Measurements from ENCODE around the gene SMLR1.
A peak's percentile ranks its signal among the peaks of the same experiment; 100 is the strongest.

Gene SMLR1

DNA sequence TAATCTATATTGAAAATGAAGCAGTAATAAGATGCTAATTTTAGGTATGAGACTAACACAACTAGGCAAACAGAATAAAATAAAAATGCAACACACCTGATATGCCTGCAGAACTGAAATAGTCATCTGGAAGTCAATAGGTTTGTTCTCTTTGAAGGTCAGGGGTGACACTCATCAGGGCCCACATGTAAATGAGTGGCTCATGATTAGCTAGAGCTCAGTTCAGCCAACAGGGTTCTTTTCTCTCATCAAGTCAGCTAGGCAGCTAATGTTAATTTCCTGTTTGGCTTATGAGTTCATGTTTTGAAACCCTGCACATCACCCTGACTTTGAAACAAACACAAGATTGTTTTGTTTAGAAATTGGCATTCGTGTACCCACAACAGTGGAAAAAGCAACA is 23.8 kb downstream of the SMLR1 start:
- no peak for ATAC-seq

DNA sequence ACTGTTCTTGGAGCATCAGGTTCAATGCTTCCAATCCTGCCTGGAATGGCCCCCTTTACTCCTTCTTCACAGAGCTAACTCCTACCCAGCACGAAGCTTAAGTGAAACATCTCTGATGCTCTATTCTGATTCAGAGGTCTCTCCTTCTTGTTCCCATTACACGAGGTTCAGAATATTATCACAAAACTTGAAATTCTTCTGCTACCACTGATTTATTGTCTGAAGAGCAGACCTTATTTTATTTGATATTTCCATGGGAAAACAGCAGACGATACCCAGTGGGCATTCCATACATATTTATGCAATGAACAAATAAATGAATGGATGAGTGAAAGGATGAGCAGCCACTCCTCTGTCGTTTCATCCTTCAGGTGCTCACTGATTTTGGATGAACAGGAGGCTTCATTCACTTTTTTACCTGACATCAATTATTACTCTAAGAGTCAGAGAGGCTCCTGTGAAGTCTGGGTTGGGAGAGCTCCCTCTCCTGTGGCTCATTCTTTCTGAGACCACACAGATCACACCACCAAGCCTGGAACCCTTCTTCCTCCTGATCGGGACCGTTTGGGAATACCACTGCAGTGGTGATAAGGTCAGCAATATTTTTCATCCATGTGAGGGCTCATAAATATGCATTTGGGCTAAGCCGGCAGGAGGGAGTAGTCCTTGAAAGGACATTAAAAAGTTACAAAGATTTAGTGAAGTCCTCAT is 25.8 kb downstream of the SMLR1 start:
- DNase-seq (no peak), ATAC-seq (no peak)

More for the DNA sequence above, 23.8 kb downstream of the SMLR1 start:
- no peak for DNase-seq

DNA sequence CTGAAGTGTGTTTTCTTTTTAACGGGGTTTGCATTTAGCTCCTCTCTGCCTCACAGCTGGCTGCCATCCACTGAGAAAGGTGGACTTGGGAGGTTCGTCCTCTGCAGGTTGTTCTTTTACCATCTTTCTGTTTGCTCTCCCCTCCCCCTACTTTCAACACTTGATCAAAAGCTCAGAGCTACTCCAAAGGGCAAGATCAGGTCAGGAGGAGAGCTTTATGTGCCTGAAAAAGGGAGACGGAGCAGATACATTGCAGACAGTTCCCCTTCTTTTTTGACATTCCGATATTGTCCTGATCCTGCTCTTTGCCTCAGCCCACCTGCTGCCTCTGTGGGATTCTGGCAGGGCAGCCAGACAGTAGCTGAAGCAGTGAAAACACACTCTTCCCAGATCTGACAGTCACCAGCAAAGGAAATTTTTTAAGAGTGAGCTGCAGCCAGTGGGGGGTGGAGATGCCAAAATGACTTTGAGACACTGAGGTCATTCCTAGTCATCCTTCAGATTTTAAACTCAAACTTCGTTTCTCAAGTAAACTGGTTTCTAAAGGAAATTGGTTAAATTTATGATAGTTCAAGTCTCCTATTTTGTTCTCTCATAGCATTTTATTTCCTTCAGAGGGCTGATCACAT is 26.5 kb downstream of the SMLR1 start:
- no peak for DNase-seq

DNA sequence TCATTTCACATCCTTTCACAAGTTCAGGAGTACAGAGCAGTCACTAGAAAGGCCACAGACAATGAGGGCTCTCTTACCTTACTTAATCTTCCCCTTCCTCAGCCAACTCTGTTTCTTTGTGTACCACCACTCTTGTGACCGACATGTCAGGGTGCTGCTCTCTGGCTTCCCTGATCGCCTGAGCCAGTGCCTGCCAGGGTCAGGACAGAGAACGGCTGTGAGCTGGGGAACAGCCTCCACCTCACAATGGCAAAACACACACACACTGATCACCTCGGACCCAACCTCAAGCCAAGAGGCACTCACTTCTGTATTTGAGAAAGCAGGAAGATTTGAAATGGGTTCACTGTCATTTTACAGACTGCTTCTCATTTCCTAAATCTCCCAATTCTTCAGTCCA is 30.8 kb downstream of the SMLR1 start:
- no peak for ATAC-seq
- no peak for DNase-seq

More for the DNA sequence above, 26.5 kb downstream of the SMLR1 start:
- ATAC-seq: no peak

DNA sequence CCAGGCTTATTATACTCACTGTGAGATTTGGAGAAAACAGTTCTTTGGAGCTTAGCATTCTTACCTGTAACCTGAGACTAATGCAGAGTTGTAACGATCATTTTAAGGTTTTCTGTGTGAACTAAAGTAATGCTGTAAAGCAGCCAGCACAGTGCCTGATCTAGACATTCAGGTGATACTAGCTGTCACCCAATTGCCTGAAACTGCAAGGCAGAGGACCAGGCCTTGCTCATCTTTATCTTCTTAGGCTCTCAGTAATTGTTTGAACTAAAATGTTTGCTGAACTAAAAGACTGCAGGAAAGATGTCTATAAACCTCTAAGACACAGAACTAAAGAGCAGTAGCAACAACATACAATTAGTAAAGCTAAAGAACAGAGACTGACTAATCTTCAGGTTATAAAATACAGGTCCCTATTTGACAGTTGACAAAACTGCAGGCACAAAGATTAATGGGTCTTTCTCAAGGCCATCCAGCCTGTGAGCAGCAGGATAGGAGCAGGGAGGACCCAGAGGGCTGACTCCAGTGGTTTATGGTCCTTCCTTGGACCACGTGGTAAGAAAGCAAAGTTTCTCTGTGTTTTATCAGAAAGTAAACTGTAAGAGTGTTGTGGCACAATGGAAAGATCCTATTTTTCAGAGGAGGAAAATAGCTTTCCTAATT is 31.4 kb downstream of the SMLR1 start:
- ATAC-seq: no peak
- no peak for DNase-seq

DNA sequence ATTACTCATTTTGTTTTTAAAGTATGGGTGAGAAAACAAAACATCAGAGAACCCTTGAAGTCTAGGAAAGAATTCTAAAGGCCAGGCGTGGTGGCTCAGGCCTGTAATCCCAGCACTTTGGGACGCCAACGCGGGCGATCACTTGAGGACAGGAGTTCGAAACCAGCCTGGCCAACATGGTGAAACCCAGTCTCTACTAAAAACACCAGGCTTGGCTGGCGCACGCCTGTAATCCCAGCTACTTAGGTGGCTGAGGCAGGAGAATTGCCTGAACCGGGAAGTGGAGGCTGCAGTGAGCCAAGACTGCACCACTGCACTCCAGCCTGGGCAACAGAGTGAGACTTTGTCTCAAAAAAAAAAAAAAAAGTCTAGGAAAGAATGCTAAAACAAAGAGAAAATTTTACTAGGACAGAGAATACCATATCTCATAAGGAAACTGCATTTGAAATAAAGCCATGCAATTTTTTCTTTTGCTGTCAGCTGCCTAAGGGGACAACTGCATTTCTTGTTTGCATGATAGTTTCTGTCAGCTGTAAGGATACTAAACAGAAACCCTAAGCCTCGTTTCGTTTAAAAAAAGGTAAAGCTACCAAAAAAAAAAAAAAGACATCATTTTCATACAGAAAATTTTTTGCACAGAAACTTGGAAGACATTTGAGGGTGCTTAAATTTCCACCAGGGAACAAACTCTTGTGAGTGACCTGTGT is 32.1 kb downstream of the SMLR1 start:
- ATAC-seq (no peak), DNase-seq (no peak)

DNA sequence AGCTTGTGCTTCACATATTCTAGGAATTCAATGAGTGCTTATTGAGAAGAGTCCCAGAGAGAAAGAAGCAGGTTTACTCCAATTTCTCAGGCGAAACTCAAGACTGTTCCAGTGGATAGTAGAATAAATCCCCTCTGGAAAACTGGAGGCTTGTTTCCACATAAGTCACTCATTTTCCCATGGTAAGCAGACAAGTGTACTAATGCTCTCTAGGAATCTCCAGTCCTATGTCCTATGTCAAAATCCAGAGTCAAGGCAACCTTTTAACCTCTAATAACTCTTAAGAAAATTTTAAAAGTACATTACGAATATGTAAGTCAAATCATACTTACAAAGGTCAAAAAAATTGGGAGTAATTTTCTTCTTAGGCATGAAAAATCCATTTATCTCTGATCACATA is 35.2 kb downstream of the SMLR1 start:
- ATAC-seq (no peak), DNase-seq (no peak)

DNA sequence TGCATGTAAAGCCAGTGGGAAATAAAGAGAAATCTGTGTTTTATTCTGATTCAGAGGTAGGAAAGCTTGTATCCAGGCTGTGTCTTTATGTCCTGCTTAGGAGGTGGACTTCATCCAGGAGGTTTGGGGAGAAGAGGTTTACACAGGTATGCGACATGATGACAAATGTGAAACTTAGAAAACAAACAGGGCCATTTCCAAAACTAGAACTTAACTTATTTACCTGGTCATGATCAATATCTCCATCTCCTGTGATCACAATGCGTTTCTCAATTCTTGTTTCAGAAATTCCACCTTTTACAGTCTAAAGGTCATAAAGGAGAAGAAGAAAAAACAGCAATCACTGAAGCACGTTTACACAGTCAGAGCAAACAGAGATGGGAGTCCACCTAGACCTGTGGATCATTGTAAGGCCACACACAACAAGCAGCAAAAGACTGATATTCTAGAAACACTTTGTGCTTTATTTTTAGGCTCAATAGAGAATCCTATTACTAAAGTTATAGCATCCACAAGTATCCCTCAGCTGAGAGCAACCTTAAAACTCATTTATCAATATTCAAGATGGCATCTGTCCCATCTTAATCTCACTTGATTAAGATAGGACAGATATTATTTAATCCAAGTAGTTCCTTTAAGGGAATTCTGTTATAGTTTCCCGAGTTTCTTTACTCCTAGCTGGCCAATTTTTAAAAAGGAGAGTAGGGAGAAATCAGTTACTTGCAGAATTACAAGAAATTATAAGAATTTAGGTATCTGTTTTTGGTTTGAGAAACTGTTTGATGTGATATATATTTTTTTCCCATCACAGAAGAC is 36.4 kb downstream of the SMLR1 start:
- ATAC-seq (no peak), DNase-seq (no peak)

DNA sequence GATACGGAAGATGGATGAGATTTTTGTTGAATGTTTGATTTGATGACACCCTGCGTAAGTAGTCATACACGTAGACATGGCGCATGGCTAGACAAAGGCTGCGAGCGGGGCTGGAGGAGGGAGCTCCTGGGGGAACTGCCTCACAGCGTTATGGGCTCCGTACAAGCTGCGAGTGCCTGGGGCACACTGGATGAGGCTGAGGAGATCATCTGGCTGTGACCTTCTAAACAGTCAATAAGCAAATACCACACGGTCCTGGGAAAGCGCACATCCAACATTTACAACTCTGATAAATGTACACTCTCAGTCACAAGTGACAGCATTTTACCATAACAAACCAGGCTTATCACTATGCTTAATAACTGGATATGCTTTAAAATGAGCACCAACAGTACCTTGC is 37.1 kb downstream of the SMLR1 start:
- ATAC-seq (no peak), DNase-seq (no peak)

DNA sequence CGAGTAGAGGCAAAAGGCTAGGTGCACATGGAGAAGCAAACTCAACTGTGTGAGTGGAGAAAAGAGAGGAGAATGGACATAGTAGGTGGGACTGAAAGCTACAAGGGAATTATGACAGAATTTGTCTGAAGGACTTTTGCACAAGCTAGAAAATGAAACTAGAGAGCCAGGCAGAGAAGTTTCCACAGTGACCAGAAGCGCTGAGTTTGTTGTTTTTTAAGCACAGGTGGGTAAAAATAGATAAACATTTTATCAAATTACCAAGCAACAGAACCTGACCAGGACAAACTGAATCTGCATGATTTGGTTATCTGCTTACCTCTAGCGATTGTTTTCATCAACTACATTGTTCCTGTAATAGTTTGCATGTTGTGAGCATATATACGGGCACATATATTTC is 38.6 kb downstream of the SMLR1 start:
- DNase-seq: no peak
- no peak for ATAC-seq

DNA sequence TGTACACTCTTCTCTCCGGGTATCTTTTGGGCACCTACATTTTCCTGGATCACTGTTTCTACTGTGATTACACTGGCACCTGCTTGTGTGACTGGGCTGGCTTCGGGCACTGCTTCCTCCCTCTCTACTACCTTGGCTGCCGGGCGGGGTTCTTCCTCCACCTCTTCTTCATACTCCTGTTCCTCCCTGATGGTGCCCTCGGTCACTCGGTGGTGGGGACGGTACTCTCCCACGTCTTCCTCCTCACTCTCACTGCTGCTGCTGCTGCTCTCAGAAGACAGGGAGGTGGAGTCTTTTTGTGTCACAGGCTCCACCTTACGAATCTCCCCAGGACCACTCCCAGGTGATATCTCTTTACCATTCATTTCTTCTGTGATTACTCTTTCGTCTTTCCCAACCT is 42.5 kb downstream of the SMLR1 start:
- ATAC-seq (no peak), DNase-seq (no peak)

DNA sequence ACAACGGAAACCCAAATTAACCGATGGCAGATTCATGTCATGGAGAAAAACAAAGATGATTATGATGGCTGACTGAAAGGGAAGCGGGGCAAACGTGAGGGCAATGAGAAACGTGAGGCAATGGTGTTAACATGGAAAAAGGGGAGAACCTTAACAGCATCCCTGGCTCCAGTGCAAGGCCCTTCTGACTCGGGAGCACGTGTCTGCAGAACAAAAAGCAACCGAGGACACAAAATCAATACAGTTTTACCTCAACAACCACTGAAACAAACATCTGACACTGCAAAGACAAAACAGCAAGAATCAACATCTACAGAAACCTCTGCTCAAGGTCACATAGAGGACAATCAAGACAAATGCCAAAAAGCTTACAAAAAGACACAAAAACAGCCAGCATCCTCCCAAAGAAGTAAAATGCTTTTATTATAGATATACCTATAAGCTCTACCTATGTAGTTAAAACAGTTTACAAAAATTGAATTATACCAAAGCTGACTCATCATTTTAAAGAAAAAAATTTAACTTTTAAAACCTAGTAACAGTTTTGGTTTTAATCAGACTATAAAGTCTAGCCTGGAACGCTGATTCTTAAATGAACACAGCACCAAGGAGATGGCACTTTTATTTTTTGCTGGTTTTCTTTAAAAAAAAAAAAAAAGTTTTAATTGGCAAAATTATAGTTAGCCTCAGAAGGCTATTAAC is 43.1 kb downstream of the SMLR1 start:
- ATAC-seq (no peak), DNase-seq (no peak)

DNA sequence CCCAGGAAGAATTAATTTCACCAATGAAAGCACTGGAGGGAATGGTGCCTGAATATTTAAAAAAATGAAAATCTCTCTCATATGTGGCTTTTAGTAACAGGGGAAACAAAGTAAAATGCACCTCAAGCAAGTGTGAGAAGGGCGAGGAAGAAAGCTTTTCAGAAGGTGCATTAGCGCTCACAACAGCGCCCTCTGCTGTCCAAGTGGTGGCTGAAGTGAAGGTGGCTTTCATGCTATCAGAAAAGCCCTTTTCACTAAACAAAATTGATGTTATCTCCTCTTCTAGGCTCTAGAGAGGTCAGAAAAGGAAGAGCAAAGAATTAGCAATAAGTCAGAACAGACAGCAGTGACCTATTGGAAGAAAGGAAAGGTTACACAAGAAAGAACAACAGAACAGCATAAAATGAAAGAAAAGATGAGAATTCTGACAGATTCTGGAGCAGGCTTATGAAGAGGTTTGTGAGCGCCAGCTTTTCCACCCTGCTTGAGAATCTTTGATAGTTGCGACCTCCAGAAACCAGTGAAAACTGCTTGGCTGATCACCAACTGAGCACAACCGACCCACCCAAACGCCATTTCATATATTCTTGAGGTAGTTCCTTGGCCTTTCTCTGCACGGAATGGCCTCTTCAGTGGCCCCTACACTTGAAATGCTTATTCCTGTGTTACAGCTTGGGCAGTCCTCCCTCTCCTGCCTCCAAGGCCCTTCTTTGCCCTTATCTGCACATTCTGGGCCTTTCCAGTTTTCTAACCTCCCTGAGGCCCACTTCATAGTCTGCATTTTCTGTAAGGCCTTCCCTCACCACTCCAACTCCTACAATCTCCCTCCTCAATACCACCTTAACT is 45.3 kb downstream of the SMLR1 start:
- ATAC-seq (no peak), DNase-seq (peak; percentile 80)

DNA sequence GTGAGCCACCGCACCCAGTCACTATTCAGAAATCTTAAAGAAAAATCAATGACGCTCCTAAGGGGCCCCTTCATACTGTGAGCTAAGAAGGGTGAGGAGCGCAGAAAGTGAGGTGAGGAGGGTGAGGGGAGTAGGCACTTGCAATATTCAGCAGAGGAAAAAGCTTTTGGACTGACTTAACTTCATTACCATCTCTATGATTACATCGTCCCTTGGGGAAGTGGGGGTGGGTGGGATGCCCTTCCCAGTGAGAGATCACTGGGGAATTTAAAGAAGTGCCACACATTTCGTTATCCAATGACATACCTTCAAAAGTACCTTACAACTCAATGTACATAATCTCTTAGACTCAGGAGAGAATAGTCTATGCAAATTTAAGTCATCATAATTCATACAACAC is 46.5 kb downstream of the SMLR1 start:
- ATAC-seq: no peak

DNA sequence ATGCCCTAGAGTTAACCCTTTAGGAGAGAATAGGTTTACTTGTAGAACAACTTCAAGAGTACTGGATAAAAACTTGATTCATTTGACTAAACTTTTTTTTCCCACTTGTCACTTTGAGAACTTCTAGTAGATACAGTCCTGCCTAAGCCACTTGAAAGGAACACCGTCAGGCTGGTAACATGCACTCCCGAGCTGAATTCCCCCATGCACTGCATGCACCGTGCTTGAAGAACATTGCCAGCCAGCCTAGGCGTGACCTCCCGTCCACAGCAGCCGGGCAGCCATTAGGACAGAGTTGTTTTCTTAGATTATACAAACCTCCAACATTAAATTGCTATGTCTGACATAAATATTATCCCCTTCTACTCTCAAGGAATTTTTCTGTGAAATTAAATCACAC is 52.6 kb downstream of the SMLR1 start:
- no peak for DNase-seq
- no peak for ATAC-seq

More for the DNA sequence above, 46.5 kb downstream of the SMLR1 start:
- DNase-seq: no peak

DNA sequence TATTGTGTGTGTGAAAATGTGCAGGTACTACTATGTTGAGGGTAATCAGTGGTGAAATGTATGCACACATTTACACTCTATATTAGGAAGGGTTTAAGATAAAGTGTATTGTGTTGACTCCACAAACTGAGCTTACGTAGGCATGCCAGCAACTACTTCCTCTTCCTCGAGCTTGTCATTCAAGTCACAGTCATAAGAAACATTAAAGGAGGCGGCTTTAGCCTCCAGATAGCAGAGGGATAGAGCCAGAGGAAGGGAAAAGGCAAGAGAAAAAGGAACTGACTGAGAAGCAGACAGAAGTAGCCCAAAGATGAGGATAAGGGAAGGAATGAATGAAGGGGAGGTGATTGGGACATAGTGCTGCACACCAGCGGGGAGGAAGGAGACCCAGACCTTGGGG is 55.2 kb downstream of the SMLR1 start:
- no peak for ATAC-seq
- no peak for DNase-seq

DNA sequence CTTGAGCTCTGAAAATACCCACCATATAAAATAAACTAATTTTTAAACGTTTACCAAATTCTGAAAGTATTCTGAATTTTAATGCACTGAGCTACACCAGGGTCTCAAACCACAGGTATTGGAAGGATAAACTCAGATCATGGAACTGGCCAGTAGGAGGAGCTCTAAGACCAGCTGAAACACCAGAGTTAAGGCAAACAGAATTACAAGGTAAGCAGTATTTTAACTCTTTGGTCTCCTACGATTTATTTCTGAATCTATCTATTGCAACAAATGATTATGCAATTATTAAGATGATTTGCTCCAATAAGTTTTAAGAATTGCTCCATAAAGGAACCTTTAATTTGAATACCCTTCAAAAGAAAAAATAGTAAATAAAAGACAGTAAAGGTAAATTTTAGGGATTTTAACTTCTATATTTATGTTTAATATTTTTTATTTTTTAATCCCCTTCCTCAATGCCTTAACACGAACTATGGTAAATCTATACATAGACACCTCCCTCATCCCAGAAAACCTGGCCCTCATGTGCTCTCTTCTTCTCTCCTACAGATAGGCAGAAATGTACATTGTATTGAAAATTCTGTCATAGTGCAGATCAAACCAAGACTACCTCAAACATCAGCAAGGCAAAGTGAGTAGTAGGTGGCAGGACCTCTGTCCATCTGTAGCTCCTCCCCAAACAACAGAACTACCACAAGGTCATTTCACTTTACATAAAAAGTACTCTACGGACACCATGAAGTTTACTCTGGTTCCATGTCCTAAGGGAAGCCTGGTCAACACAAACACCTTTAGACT is 58.4 kb downstream of the SMLR1 start:
- DNase-seq (peak; percentile 75), ATAC-seq (no peak)

All from stimulated activated naive CD8-positive, alpha-beta T cell treated with anti-CD3 and anti-CD28 coated beads, Interleukin-15, Interleukin-2, amounts not matched to agents 100 U/mL and 50 U/mL, for 24 hours (primary cell).